Breast epithelium (tissue), 4 donors: ENCODE data around the gene PDZD7. TPM values are rescaled to one million over a fixed set of nuclear protein-coding genes. Genes with fewer than 3 reads are reported as not detected.
"Not testable (repeated sequence)": the region's sequence is repeated elsewhere in the genome, so short reads cannot be mapped to it uniquely, and the experiment has no call there.

Source experiments
- DNase-seq, 2 donors: peaks; one replicate each; pipeline ENCODE4 v3.0.0-alpha.2; 2019; ENCODE audit warnings: low spot score in 2 of 2
- H3K27ac ChIP-seq, 2 donors: fragments of 200-600 bp; sonication (generic) in 1 of 2; one replicate each; pipeline ENCODE4 v1.5.1; 2016 to 2019; ENCODE audit warnings: mild to moderate bottlenecking in 1 of 2
- H3K27me3 ChIP-seq, 2 donors: fragments of 200-600 bp; sonication (generic) in 1 of 2; one replicate each; pipeline versions ENCODE4 v1.5.1 to v1.6.0; 2017 to 2019; ENCODE audit warnings: control low read depth in 1 of 2, mild to moderate bottlenecking in 1 of 2
- H3K36me3 ChIP-seq: fragments of 200-600 bp; one replicate; pipeline ENCODE4 v1.5.1; 2019
- H3K4me1 ChIP-seq, 2 donors: fragments of 200-600 bp; sonication (generic); one replicate each; pipeline ENCODE4 v1.5.1; 2016 to 2019; ENCODE audit warnings: control low read depth in 1 of 2
- H3K4me3 ChIP-seq, 3 donors: fragments of 200-600 bp; sonication (generic); 1 replicate in 2 of 3; 2 replicates in 1 of 3; pipeline ENCODE4 v1.5.1; 2016 to 2019; ENCODE audit warnings: mild to moderate bottlenecking in 3 of 3, moderate library complexity in 2 of 3
- H3K9me3 ChIP-seq, 2 donors: fragments of 200-600 bp; sonication (generic) in 1 of 2; one replicate each; pipeline ENCODE4 v1.5.1; 2016 to 2019; ENCODE audit warnings: control low read depth in 1 of 2
- CTCF ChIP-seq, 3 donors: fragments of 450-650 bp; IDR thresholded peaks; one replicate each; pipeline ENCODE4 v1.5.1; 2016 to 2017; ENCODE audit warnings: antibody characterized with exemption in 3 of 3, mild to moderate bottlenecking in 3 of 3, moderate library complexity in 3 of 3
- POLR2A ChIP-seq: fragments of 450-650 bp; IDR thresholded peaks from one replicate; pipeline ENCODE4 v1.6.1; 2016; ENCODE audit warnings: antibody characterized with exemption, mild to moderate bottlenecking, moderate library complexity
- POLR2AphosphoS5 ChIP-seq, 3 donors: sonication (generic); formaldehyde crosslinking; IDR thresholded peaks; one replicate each; pipeline ENCODE4 v1.6.1; 2017; ENCODE audit warnings: antibody characterized with exemption in 3 of 3
- intact Hi-C: fragments of 100-400 bp; cut with DNase I; formaldehyde crosslinking; loops from one replicate; pipeline ENCODE4 v1.15.1; 2023; ENCODE audit warnings: low total_unique reads
- total RNA-seq, 3 donors: library from RNA; depleted of rRNA; stranded (reverse); fragments of >200 nt; gene quantifications; one replicate each; pipeline ENCODE4 v1.1.0, GENCODE V29; 2016

PDZD7 gene
- total RNA-seq, 3 donors from 2014 or later = 0.48 to 2.3 (median 0.66) TPM

- intact Hi-C loops = loop anchor here (2.0 kb wide), 1 partner anchor 19 kb away; no protein-coding TSS in a partner anchor
- Histone ChIP-seq H3K4me3 (no peak overlapping the region), H3K36me3 (no peaks in the 10 kb centered on the region), H3K9me3 (no peaks in the 10 kb centered on the region), H3K27me3 (no peaks in the 10 kb centered on the region), H3K4me1 (peaks cover 0 to 5% of the 10 kb centered on the region in 2 donors), H3K27ac (peak overlapping the region in 1 of 2 donors; percentile 23)
- TF ChIP-seq POLR2A = no peak
- TF ChIP-seq POLR2AphosphoS5 (IDR thresholded peaks at IDR 0.05) = no peak
- TF ChIP-seq CTCF (IDR thresholded peaks at IDR 0.05) = no peak
- no peak for DNase-seq
Measured at GRCh38 chr10:101040061-101040460, 9.1 kb upstream of the PDZD7 start.

- no peak for DNase-seq
- Histone ChIP-seq H3K27ac (no peak overlapping the region), H3K4me3 (no peak overlapping the region), H3K9me3 (no peaks in the 10 kb centered on the region), H3K36me3 (no peaks in the 10 kb centered on the region), H3K4me1 (peaks cover 0 to 1% of the 10 kb centered on the region in 2 donors), H3K27me3 (no peaks in the 10 kb centered on the region)
- no peak for TF ChIP-seq POLR2AphosphoS5 (IDR thresholded peaks at IDR 0.05)
- TF ChIP-seq POLR2A = no peak
- no peak for TF ChIP-seq CTCF (IDR thresholded peaks at IDR 0.05)
- intact Hi-C loops = no loop called here
Measured at GRCh38 chr10:101038484-101038883, 7.6 kb upstream of the PDZD7 start.

- Histone ChIP-seq H3K36me3 (no peaks in the 10 kb centered on the region), H3K27ac (no peak overlapping the region), H3K27me3 (no peaks in the 10 kb centered on the region), H3K4me3 (no peak overlapping the region), H3K4me1 (no peaks in the 10 kb centered on the region), H3K9me3 (no peaks in the 10 kb centered on the region)
- TF ChIP-seq POLR2A (no peak), CTCF (IDR thresholded peaks at IDR 0.05) (no peak), POLR2AphosphoS5 (IDR thresholded peaks at IDR 0.05) (no peak)
- intact Hi-C loops = no loop called here
- DNase-seq = no peak
Measured at GRCh38 chr10:101036726-101037125, 5.8 kb upstream of the PDZD7 start.

GRCh38 chr10:101035916-101036702, 5.2 kb upstream of the PDZD7 start:
- Histone ChIP-seq H3K4me1 (no peaks in the 10 kb centered on the region), H3K4me3 (no peak overlapping the region), H3K27me3 (no peaks in the 10 kb centered on the region), H3K36me3 (no peaks in the 10 kb centered on the region), H3K27ac (no peak overlapping the region), H3K9me3 (no peaks in the 10 kb centered on the region)
- intact Hi-C loops = no loop called here
- no peak for DNase-seq
- TF ChIP-seq CTCF (IDR thresholded peaks at IDR 0.05) (no peak), POLR2A (no peak), POLR2AphosphoS5 (IDR thresholded peaks at IDR 0.05) (no peak)

GRCh38 chr10:101035314-101035713, 4.4 kb upstream of the PDZD7 start:
- no peaks in the 10 kb centered on the region for H3K27me3 ChIP-seq
- DNase-seq = no peak
- H3K36me3 ChIP-seq = no peaks in the 10 kb centered on the region
- TF ChIP-seq POLR2A (no peak), POLR2AphosphoS5 (IDR thresholded peaks at IDR 0.05) (no peak), CTCF (IDR thresholded peaks at IDR 0.05) (no peak)
- no peaks in the 10 kb centered on the region for H3K9me3 ChIP-seq
- peaks cover 5% of the 10 kb centered on the region in 2 donors for H3K4me1 ChIP-seq
- H3K4me3 ChIP-seq = no peak overlapping the region
- no peak overlapping the region for H3K27ac ChIP-seq
- intact Hi-C loops = no loop called here

GRCh38 chr10:101034404-101034803, 3.5 kb upstream of the PDZD7 start:
- DNase-seq, intact Hi-C loops, H3K4me1 ChIP-seq, H3K36me3 ChIP-seq, H3K9me3 ChIP-seq, H3K27me3 ChIP-seq, H3K4me3 ChIP-seq, H3K27ac ChIP-seq: not testable (repeated sequence)
